ENCODE results near the gene CHP1. TPM values are rescaled to one million over a fixed set of nuclear protein-coding genes. Genes with fewer than 3 reads are reported as not detected.

CHP1 gene
- polyA plus RNA-seq, 1 of the 3 experiments (the other 2 are of a cell fraction), result 30.5 TPM

DNA sequence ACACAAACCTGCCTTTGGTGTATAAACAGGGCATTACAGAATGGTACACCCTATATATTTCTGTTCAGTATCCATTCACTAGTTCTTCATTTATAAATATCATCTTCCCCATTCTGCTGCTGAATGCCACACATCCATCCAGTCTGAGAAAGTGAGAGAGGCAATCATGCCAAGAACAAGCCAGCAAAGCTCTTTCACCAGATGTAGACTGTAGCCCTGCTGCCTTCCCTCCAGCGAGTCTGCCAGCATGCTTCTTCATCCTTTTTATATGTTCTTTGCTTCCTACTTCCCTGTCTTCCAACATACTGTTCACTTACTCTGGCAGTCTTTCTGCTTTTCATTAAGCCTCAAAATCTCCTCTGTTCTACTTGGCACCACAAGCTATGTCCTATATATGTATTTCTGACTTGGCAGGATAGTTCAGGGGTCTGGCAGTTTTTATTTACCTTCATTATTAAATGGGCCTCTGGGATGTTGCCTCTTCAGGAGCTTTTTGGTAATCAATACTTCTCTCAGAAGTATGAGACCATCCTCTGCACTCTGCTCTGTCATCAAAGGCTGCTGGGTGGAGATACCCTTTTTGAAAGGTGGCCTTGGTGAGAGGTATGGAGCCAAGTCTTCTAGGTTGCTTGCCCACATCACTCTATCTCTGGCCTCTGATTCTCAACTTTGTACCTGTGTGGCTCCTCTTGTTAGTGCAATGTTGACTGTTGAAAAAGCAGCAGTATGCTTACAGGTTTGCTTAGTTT lies 48.6 kb downstream of the CHP1 start:
- Histone ChIP-seq H3K79me2 (ENCODE audit: insufficient read depth) (peaks cover 10% of the 10 kb centered on the region), H3K4me3 (ENCODE audit: low read depth in 2 of 2, low read length in 1 of 2) (no peak overlapping the region), H3K9me3 (no peaks in the 10 kb centered on the region), H3K9me2 (no peaks in the 10 kb centered on the region), H3K36me3 (replicated peaks in 1 of 2; ENCODE audit: control insufficient read depth in 1 of 2, insufficient read depth in 2 of 2, low read length in 1 of 2) (peaks cover 10 to 16% of the 10 kb centered on the region in 2 experiments), H3K27ac (ENCODE audit: low read depth in 2 of 2, low read length in 1 of 2) (no peak overlapping the region), H2AFZ (ENCODE audit: low read depth) (no peak overlapping the region), H3K27me3 (ENCODE audit: insufficient read depth) (no peaks in the 10 kb centered on the region), H3K9ac (no peak overlapping the region), H3K4me1 (ENCODE audit: control insufficient read depth in 1 of 2, insufficient read depth in 2 of 2, low read depth in 1 of 2, low read length in 1 of 2) (peaks cover 0 to 7% of the 10 kb centered on the region in 2 experiments; a peak in 1 of 4 replicates), H3K4me2 (no peak overlapping the region), H4K20me1 (ENCODE audit: insufficient read depth) (no peaks in the 10 kb centered on the region), H3F3A (replicated peaks; ENCODE audit: insufficient read depth) (peaks cover 21% of the 10 kb centered on the region)
- CTCF ChIA-PET, result no interaction called here
- POLR2A ChIA-PET, result interaction anchor here (0.7 kb wide), 1 partner anchor 118 kb away, joined by 4 read pairs; no protein-coding TSS in a partner anchor
- DNase-seq, result no peak
- TF ChIP-seq, protein P1, sequence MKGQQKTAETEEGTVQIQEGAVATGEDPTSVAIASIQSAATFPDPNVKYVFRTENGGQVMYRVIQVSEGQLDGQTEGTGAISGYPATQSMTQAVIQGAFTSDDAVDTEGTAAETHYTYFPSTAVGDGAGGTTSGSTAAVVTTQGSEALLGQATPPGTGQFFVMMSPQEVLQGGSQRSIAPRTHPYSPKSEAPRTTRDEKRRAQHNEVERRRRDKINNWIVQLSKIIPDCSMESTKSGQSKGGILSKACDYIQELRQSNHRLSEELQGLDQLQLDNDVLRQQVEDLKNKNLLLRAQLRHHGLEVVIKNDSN (IDR thresholded peaks at IDR 0.05; ENCODE audit: borderline replicate concordance, low read depth), result no peak
- no peak for TF ChIP-seq GABPA (IDR thresholded peaks at IDR 0.05; ENCODE audit: low read depth)
- TF ChIP-seq, protein P2, sequence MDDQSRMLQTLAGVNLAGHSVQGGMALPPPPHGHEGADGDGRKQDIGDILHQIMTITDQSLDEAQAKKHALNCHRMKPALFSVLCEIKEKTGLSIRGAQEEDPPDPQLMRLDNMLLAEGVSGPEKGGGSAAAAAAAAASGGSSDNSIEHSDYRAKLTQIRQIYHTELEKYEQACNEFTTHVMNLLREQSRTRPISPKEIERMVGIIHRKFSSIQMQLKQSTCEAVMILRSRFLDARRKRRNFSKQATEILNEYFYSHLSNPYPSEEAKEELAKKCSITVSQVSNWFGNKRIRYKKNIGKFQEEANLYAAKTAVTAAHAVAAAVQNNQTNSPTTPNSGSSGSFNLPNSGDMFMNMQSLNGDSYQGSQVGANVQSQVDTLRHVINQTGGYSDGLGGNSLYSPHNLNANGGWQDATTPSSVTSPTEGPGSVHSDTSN (IDR thresholded peaks at IDR 0.05), result no peak
- TF ChIP-seq TCF12 (IDR thresholded peaks at IDR 0.05), result no peak
- no peak for TF ChIP-seq FOXM1 (IDR thresholded peaks at IDR 0.05; ENCODE audit: low read depth)
- TF ChIP-seq SMC3 (IDR thresholded peaks at IDR 0.05; ENCODE audit: low read depth, low read length), result no peak
- no peak for TF ChIP-seq RXRA (IDR thresholded peaks at IDR 0.05; ENCODE audit: borderline replicate concordance, low read depth)
- TF ChIP-seq MXI1 (IDR thresholded peaks at IDR 0.05; ENCODE audit: low read depth, low read length), result no peak
- no peak for TF ChIP-seq FOSL2 (IDR thresholded peaks at IDR 0.05; ENCODE audit: borderline replicate concordance, low read depth)
- TF ChIP-seq NRF1 (IDR thresholded peaks at IDR 0.05; ENCODE audit: low read depth, low read length), result no peak
- no peak for TF ChIP-seq RCOR1 (IDR thresholded peaks at IDR 0.05; ENCODE audit: low read length)
- TF ChIP-seq, protein P3, sequence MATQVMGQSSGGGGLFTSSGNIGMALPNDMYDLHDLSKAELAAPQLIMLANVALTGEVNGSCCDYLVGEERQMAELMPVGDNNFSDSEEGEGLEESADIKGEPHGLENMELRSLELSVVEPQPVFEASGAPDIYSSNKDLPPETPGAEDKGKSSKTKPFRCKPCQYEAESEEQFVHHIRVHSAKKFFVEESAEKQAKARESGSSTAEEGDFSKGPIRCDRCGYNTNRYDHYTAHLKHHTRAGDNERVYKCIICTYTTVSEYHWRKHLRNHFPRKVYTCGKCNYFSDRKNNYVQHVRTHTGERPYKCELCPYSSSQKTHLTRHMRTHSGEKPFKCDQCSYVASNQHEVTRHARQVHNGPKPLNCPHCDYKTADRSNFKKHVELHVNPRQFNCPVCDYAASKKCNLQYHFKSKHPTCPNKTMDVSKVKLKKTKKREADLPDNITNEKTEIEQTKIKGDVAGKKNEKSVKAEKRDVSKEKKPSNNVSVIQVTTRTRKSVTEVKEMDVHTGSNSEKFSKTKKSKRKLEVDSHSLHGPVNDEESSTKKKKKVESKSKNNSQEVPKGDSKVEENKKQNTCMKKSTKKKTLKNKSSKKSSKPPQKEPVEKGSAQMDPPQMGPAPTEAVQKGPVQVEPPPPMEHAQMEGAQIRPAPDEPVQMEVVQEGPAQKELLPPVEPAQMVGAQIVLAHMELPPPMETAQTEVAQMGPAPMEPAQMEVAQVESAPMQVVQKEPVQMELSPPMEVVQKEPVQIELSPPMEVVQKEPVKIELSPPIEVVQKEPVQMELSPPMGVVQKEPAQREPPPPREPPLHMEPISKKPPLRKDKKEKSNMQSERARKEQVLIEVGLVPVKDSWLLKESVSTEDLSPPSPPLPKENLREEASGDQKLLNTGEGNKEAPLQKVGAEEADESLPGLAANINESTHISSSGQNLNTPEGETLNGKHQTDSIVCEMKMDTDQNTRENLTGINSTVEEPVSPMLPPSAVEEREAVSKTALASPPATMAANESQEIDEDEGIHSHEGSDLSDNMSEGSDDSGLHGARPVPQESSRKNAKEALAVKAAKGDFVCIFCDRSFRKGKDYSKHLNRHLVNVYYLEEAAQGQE (IDR thresholded peaks at IDR 0.05; ENCODE audit: low read depth, low read length), result no peak
- TF ChIP-seq EP300 (IDR thresholded peaks at IDR 0.05; ENCODE audit: borderline replicate concordance in 1 of 2, low read depth in 1 of 2, low read length in 1 of 2), result no peak
- no peak for TF ChIP-seq RAD21 (IDR thresholded peaks at IDR 0.05; ENCODE audit: low read length)
- no peak for TF ChIP-seq CHD2 (IDR thresholded peaks at IDR 0.05; ENCODE audit: low read length, partially characterized antibody)
- TF ChIP-seq, protein P4, sequence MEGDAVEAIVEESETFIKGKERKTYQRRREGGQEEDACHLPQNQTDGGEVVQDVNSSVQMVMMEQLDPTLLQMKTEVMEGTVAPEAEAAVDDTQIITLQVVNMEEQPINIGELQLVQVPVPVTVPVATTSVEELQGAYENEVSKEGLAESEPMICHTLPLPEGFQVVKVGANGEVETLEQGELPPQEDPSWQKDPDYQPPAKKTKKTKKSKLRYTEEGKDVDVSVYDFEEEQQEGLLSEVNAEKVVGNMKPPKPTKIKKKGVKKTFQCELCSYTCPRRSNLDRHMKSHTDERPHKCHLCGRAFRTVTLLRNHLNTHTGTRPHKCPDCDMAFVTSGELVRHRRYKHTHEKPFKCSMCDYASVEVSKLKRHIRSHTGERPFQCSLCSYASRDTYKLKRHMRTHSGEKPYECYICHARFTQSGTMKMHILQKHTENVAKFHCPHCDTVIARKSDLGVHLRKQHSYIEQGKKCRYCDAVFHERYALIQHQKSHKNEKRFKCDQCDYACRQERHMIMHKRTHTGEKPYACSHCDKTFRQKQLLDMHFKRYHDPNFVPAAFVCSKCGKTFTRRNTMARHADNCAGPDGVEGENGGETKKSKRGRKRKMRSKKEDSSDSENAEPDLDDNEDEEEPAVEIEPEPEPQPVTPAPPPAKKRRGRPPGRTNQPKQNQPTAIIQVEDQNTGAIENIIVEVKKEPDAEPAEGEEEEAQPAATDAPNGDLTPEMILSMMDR (IDR thresholded peaks at IDR 0.05), result no peak
- TF ChIP-seq, protein P5, sequence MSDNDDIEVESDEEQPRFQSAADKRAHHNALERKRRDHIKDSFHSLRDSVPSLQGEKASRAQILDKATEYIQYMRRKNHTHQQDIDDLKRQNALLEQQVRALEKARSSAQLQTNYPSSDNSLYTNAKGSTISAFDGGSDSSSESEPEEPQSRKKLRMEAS (IDR thresholded peaks at IDR 0.05; ENCODE audit: low read depth), result no peak
- WGBS (ENCODE audit: low lambda C conversion rate), result 100% methylated on average over 1 of the region's 1 CpG

All from SK-N-SH (cell line).